HL-60 (cell line): ENCODE measurements around the gene INVS.
"Not testable (repeated sequence)": the region's sequence is repeated elsewhere in the genome, so short reads cannot be mapped to it uniquely, and the experiment has no call there.

Experiments used
- DNase-seq, 2 experiments: peaks; one replicate each; pipeline ENCODE4 v3.0.0-alpha.2; 2010 to 2020; ENCODE audit warnings: low read depth in 1 of 2, low spot score in 1 of 2
- H3K27ac ChIP-seq: fragments of 250-450 bp; sonication (Bioruptor Pico); replicated peaks from 2 replicates; pipeline ENCODE4 v1.5.1; 2020; ENCODE audit warnings: mild to moderate bottlenecking, moderate library complexity
- H3K27me3 ChIP-seq: fragments of 250-450 bp; sonication (Bioruptor Pico); 2 replicates; pipeline ENCODE4 v1.5.1; 2021; ENCODE audit warnings: mild to moderate bottlenecking, moderate library complexity; ENCODE audit not compliant: insufficient read depth, poor library complexity, severe bottlenecking
- H3K4me3 ChIP-seq: replicated peaks from 2 replicates; pipeline ENCODE4 v1.5.1; 2011; ENCODE audit warnings: mild to moderate bottlenecking, control low read depth, low read length; ENCODE audit not compliant: insufficient read depth
- CTCF ChIP-seq: IDR thresholded peaks from one replicate; pipeline ENCODE4 v1.5.1; 2011; ENCODE audit warnings: low read length, control low read depth, inconsistent platforms; ENCODE audit not compliant: insufficient read depth
- GABPA ChIP-seq: IDR thresholded peaks from 2 replicates; pipeline ENCODE4 v1.6.1; 2012; ENCODE audit warnings: low read depth
- POLR2AphosphoS5 ChIP-seq: IDR thresholded peaks from 2 replicates; pipeline ENCODE4 v1.6.1; 2012; ENCODE audit warnings: low read depth
- REST ChIP-seq: IDR thresholded peaks from 2 replicates; pipeline ENCODE4 v1.6.1; 2012; ENCODE audit warnings: low read depth; ENCODE audit not compliant: insufficient replicate concordance
- SPI1 ChIP-seq: IDR thresholded peaks from 2 replicates; pipeline ENCODE4 v1.6.1; 2012; ENCODE audit warnings: low read depth, mild to moderate bottlenecking, borderline replicate concordance

The INVS gene

DNA sequence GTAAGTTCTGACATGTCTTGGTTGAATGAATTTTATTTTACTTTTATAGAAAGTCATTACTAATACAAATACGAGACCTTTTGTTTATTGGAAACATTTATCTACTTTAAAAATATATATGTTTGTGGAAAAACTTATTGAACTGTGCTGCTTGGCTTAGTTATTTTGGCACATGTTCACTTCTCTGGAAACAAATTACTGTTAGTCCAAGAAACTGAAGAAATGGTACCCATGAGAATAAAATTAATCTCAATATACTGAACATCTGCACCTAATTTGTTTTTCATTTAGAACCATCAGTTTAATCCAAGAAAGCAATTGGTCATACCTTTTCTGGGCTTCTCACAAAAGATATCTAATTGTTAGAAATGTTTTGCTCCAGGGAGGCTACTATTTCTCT is 32.2 kb downstream of the INVS start:
- Histone ChIP-seq H3K27ac (no peak overlapping the region), H3K4me3 (no peak overlapping the region), H3K27me3 (no peaks in the 10 kb centered on the region)
- no peak for DNase-seq
- TF ChIP-seq GABPA (no peak), CTCF (no peak), REST (no peak), POLR2AphosphoS5 (no peak), SPI1 (no peak)

GRCh38 chr9:100131875-100132430 is 32.9 kb downstream of the INVS start:
- TF ChIP-seq REST (no peak), CTCF (no peak), GABPA (no peak), SPI1 (no peak), POLR2AphosphoS5 (no peak)
- no peak for DNase-seq
- H3K4me3 ChIP-seq, result no peak overlapping the region

GRCh38 chr9:100134731-100135130 is 35.7 kb downstream of the INVS start:
- TF ChIP-seq REST (no peak), CTCF (no peak), SPI1 (no peak), GABPA (no peak)
- DNase-seq, result no peak

More at GRCh38 chr9:100131875-100132430, 32.9 kb downstream of the INVS start:
- no peaks in the 10 kb centered on the region for H3K27me3 ChIP-seq
- H3K27ac ChIP-seq, result no peak overlapping the region

GRCh38 chr9:100136799-100137198 is 37.8 kb downstream of the INVS start:
- H3K27ac ChIP-seq, DNase-seq, H3K4me3 ChIP-seq, H3K27me3 ChIP-seq: not testable (repeated sequence)

More at GRCh38 chr9:100134731-100135130, 35.7 kb downstream of the INVS start:
- no peaks in the 10 kb centered on the region for H3K27me3 ChIP-seq
- H3K4me3 ChIP-seq, result no peak overlapping the region
- H3K27ac ChIP-seq, result no peak overlapping the region

DNA sequence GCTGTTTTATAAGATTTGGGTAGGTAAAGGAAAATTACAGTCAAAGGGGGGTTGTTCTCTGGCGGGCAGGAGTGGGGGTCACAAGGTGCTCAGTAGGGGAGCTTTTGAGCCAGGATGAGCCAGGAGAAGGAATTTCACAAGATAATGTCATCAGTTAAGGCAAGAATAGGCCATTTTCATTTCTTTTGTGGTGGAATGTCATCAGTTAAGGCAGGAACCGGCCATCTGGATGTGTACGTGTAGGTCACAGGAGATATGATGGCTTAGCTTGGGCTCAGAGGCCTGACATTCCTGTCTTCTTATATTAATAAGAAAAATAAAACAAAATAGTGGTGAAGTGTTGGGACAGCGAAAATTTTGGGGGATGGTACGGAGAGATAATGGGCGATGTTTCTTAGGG is 41.3 kb downstream of the INVS start:
- not testable (repeated sequence) for H3K27me3 ChIP-seq, H3K4me3 ChIP-seq, H3K27ac ChIP-seq

DNA sequence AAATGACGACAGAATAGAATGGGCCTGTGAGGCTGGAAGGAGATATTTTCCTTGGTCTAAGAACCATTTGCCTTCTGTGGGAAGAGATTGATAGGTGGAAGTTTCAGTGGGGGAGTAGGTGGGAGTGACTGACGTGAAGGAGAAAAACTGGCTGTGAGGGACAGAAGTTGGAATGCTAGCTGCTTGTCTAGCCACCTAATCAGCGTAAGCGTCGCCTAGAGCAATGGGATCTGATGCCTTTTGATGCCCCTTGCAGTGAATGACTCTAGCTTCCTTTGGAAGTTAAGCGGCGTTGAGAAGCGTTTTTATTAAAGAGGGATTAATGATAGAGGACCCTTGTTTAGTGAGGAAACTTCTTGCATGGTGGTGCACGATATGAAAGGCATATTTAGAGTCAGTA is 42.8 kb downstream of the INVS start:
- not testable (repeated sequence) for H3K4me3 ChIP-seq, H3K27me3 ChIP-seq, H3K27ac ChIP-seq, DNase-seq

More for the DNA sequence above, 41.3 kb downstream of the INVS start:
- DNase-seq, result not testable (repeated sequence)
